ENCODE measurements around the gene GPATCH8.

- TF ChIP-seq CTCF (IDR thresholded peaks at IDR 0.05), result no peak
- no peak for TF ChIP-seq POLR2A (IDR thresholded peaks at IDR 0.05)
Measured at GRCh38 chr17:44496815-44497214, 6.4 kb downstream of the GPATCH8 start.
